GM12891 (cell line): ENCODE measurements around the gene ALMS1.
"Not testable (repeated sequence)": the region's sequence is repeated elsewhere in the genome, so short reads cannot be mapped to it uniquely, and the experiment has no call there.

Source experiments
- PAX5 ChIP-seq: IDR thresholded peaks from 2 replicates; pipeline ENCODE4 v1.6.1; 2011; ENCODE audit warnings: low read length, moderate library complexity, mild to moderate bottlenecking; ENCODE audit not compliant: insufficient read depth, severe bottlenecking
- POLR2A ChIP-seq: IDR thresholded peaks from 2 replicates; pipeline ENCODE4 v1.6.1; 2011; ENCODE audit warnings: low read depth, low read length, control low read depth
- POLR2AphosphoS5 ChIP-seq: IDR thresholded peaks from 2 replicates; pipeline ENCODE4 v1.6.1; 2011; ENCODE audit warnings: low read depth, low read length, control low read depth
- POU2F2 ChIP-seq: IDR thresholded peaks from 2 replicates; pipeline ENCODE4 v1.6.1; 2011; ENCODE audit warnings: low read depth, mild to moderate bottlenecking, control low read depth, low read length, moderate library complexity
- TAF1 ChIP-seq: IDR thresholded peaks from 2 replicates; pipeline ENCODE4 v1.6.1; 2011; ENCODE audit warnings: low read depth, low read length, control low read depth

- not testable (repeated sequence) for TF ChIP-seq POLR2A, POLR2AphosphoS5, TAF1, POU2F2, PAX5
Observed at GRCh38 chr2:73344747-73345146, 40.9 kb upstream of the ALMS1 start.
